PC-9 (cell line): ENCODE measurements around the gene TM9SF2. TPM values are rescaled to one million over a fixed set of nuclear protein-coding genes. Genes with fewer than 3 reads are reported as not detected.

ENCODE experiments used
- BruUV-seq: library from RNA; stranded (reverse); fragments of 400-500 nt; replicated peaks from 2 replicates; lab custom pipeline; 2021; lab: Mats Ljungman, UMichigan
- CTCF ChIA-PET: fragments of 300-600 bp; sonication (Branson Sonifier 250); formaldehyde crosslinking; loops from one replicate; lab custom pipeline; 2022; ENCODE audit warnings: antibody characterized with exemption; lab: Charles Lee
- POLR2A ChIA-PET: fragments of 300-600 bp; sonication (Branson Sonifier 250); formaldehyde crosslinking; loops from one replicate; lab custom pipeline; 2022; ENCODE audit warnings: antibody characterized with exemption; ENCODE audit not compliant: unreplicated experiment; lab: Charles Lee
- DNase-seq, 2 experiments: peaks; one replicate each; pipeline versions ENCODE4 v3.0.0 to v3.0.0-alpha.2; 2015 to 2022; ENCODE audit warnings: mixed read lengths in 1 of 2
- H2AFZ ChIP-seq: fragments of 200-600 bp; sonication (generic); 2 replicates; pipeline ENCODE4 v1.8.1; 2017; ENCODE audit warnings: antibody characterized with exemption
- H3F3A ChIP-seq: fragments of 200-600 bp; sonication (generic); 2 replicates; pipeline ENCODE4 v1.8.1; 2017; ENCODE audit warnings: antibody characterized with exemption, mild to moderate bottlenecking, low read depth; ENCODE audit not compliant: insufficient read depth
- H3K27ac ChIP-seq: fragments of 200-600 bp; sonication (generic); 2 replicates; pipeline ENCODE4 v1.6.1; 2016; ENCODE audit warnings: mixed run types
- H3K27me3 ChIP-seq: fragments of 200-600 bp; sonication (generic); 2 replicates; pipeline ENCODE4 v1.6.1; 2016; ENCODE audit warnings: low read depth, mixed run types; ENCODE audit not compliant: insufficient read depth
- H3K36me3 ChIP-seq: fragments of 200-600 bp; sonication (generic); 2 replicates; pipeline ENCODE4 v1.6.1; 2016; ENCODE audit warnings: low read depth, mixed run types
- H3K4me1 ChIP-seq: fragments of 200-600 bp; sonication (generic); replicated peaks from 2 replicates; pipeline ENCODE4 v1.6.1; 2016; ENCODE audit warnings: mixed run types; ENCODE audit not compliant: insufficient read depth
- H3K4me2 ChIP-seq: fragments of 200-600 bp; sonication (generic); 2 replicates; pipeline ENCODE4 v1.6.1; 2017; ENCODE audit warnings: mixed run types
- H3K4me3 ChIP-seq: fragments of 200-600 bp; sonication (generic); 2 replicates; pipeline ENCODE4 v1.6.1; 2016; ENCODE audit warnings: mixed run types
- H3K79me2 ChIP-seq: fragments of 200-600 bp; sonication (generic); 2 replicates; pipeline ENCODE4 v1.6.1; 2017; ENCODE audit warnings: low read depth, mixed run types
- H3K9me2 ChIP-seq: fragments of 200-600 bp; sonication (generic); 2 replicates; pipeline ENCODE4 v1.8.1; 2017; ENCODE audit warnings: mild to moderate bottlenecking; ENCODE audit not compliant: insufficient read depth
- H3K9me3 ChIP-seq: fragments of 200-600 bp; sonication (generic); 2 replicates; pipeline ENCODE4 v1.8.1; 2016; ENCODE audit warnings: low read depth; ENCODE audit not compliant: insufficient read depth
- H4K20me1 ChIP-seq: fragments of 200-600 bp; sonication (generic); 2 replicates; pipeline ENCODE4 v1.8.1; 2017; ENCODE audit not compliant: insufficient read depth
- EZH2 ChIP-seq: fragments of 200-600 bp; sonication (generic); IDR thresholded peaks from 2 replicates; pipeline ENCODE4 v1.8.0; 2017; ENCODE audit warnings: antibody characterized with exemption, low read depth
- intact Hi-C: fragments of 100-400 bp; cut with micrococcal nuclease; formaldehyde crosslinking; loops from one replicate; pipeline ENCODE4 v1.10.0; 2022; ENCODE audit not compliant: unreplicated experiment
- total RNA-seq: library from RNA; stranded (reverse); gene quantifications from 2 replicates; pipeline ENCODE4 v1.2.3, GENCODE V29; 2021
- TF ChIP-seq, protein P1 (sequence below): fragments of 200-600 bp; sonication (generic); conservative IDR thresholded peaks from 2 replicates; pipeline ENCODE4 v1.6.1; 2017; ENCODE audit warnings: mixed run types, antibody characterized with exemption, mild to moderate bottlenecking, moderate library complexity

The TM9SF2 gene
- total RNA-seq, 1 experiment from 2014 or later, result 87.0 TPM

GRCh38 chr13:99469041-99469440 lies 32.2 kb upstream of the TM9SF2 start:
- BruUV-seq, result no TSS peak
- H3K79me2 ChIP-seq, result no peaks in the 10 kb centered on the region
- 0 out of 2 replicates have a peak, but pooled peaks cover 3% of the 10 kb centered on the region for H3K9me3 ChIP-seq
- CTCF ChIA-PET, result no interaction called here
- no peaks in the 10 kb centered on the region for H3K9me2 ChIP-seq
- intact Hi-C loops, result no loop called here
- H3K27ac ChIP-seq, result no peak overlapping the region
- no peak overlapping the region for H3K4me2 ChIP-seq
- no peak overlapping the region for H3K4me3 ChIP-seq
- H3F3A ChIP-seq, result peaks cover 18% of the 10 kb centered on the region
- H3K4me1 ChIP-seq, result peaks cover 33% of the 10 kb centered on the region
- no peaks in the 10 kb centered on the region for H4K20me1 ChIP-seq
- H3K27me3 ChIP-seq, result no peaks in the 10 kb centered on the region
- H3K36me3 ChIP-seq, result no peaks in the 10 kb centered on the region
- DNase-seq, result peak in 1 of 2 experiments; percentile 43
- H2AFZ ChIP-seq, result no peak overlapping the region
- no peak for TF ChIP-seq EZH2
- TF ChIP-seq, protein P1, sequence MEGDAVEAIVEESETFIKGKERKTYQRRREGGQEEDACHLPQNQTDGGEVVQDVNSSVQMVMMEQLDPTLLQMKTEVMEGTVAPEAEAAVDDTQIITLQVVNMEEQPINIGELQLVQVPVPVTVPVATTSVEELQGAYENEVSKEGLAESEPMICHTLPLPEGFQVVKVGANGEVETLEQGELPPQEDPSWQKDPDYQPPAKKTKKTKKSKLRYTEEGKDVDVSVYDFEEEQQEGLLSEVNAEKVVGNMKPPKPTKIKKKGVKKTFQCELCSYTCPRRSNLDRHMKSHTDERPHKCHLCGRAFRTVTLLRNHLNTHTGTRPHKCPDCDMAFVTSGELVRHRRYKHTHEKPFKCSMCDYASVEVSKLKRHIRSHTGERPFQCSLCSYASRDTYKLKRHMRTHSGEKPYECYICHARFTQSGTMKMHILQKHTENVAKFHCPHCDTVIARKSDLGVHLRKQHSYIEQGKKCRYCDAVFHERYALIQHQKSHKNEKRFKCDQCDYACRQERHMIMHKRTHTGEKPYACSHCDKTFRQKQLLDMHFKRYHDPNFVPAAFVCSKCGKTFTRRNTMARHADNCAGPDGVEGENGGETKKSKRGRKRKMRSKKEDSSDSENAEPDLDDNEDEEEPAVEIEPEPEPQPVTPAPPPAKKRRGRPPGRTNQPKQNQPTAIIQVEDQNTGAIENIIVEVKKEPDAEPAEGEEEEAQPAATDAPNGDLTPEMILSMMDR, result no peak
- POLR2A ChIA-PET, result no interaction called here

DNA sequence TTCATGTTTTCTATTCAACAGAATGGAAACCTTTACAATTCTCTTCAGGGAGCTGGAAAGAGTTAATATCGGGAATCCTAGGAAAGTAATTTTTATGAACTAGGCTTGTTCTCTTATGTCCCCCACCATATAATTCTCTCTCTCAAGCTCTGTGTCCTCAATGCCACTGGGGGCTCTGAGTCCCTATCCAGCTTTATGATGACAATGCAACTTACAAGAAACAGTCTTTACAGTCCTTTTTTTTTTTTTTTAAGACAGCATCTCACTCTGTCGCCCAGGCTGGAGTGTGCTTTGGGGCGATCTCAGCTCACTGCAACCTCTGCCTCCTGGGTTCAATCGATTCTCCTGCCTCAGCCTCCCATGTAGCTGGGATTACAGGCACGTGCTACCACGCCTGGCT lies 31.2 kb upstream of the TM9SF2 start:
- Histone ChIP-seq H4K20me1 (no peaks in the 10 kb centered on the region), H3K4me2 (no peak overlapping the region), H3F3A (peaks cover 18% of the 10 kb centered on the region), H3K4me3 (no peak overlapping the region), H3K27ac (no peak overlapping the region), H3K9me2 (no peaks in the 10 kb centered on the region), H3K79me2 (no peaks in the 10 kb centered on the region), H2AFZ (no peak overlapping the region), H3K36me3 (no peaks in the 10 kb centered on the region), H3K27me3 (no peaks in the 10 kb centered on the region), H3K4me1 (peaks cover 33% of the 10 kb centered on the region), H3K9me3 (0 out of 2 replicates have a peak, but pooled peaks cover 3% of the 10 kb centered on the region)
- no TSS peak for BruUV-seq
- TF ChIP-seq, protein P1, result no peak
- TF ChIP-seq EZH2, result no peak
- POLR2A ChIA-PET, result no interaction called here
- intact Hi-C loops, result no loop called here
- CTCF ChIA-PET, result interaction anchor here (0.6 kb wide), 1 partner anchor 77 kb away, joined by 5 read pairs; no protein-coding TSS in a partner anchor
- DNase-seq, result no peak

DNA sequence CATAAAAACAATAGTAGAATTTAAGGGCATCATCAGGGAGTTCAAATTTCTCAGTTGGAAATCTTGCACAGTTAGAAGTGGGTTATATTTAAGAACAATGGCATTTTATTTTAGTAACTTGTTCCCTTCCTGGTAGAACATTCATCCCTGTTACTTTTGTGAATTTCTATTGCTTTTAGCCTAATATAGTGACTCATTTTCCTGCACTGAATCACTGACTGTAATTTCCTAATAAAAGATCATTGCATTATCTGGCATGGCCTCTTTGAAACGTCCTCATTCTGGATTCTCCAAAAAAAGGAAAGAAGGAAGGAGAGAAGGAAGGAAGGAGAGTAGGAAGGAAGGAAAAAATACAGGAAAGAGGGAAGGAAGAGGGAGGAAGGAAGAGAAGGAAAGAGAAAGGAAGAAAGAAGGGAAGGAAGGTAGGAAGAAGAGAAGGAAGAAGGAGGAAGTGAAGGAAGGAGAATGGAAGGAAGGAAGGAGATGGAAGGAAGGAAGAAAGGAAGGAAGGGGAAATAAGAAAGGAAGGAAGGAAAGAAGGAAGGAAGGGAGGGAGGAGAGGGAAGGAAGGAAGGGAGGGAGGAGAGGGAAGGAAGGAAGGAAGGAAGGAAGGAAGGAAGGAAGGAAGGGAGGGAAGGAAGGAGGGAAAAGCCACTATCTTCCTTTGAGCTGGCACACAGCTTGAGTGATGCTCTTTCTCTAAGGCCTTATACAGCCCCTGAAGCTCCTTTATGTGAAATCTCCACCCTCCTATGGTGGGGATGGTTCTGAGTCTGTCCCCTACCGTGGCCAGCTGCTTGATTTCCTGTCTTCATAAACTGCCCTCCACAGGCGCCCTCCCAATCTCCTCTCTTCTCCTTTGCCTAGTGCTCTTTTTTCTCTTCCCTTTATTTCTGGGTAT lies 29.8 kb upstream of the TM9SF2 start:
- CTCF ChIA-PET, result no interaction called here
- H3K79me2 ChIP-seq, result no peaks in the 10 kb centered on the region
- peaks cover 33% of the 10 kb centered on the region for H3K4me1 ChIP-seq
- no peaks in the 10 kb centered on the region for H3K9me2 ChIP-seq
- H3K27ac ChIP-seq, result no peak overlapping the region
- peaks cover 18% of the 10 kb centered on the region for H3F3A ChIP-seq
- POLR2A ChIA-PET, result no interaction called here
- no peaks in the 10 kb centered on the region for H3K36me3 ChIP-seq
- H4K20me1 ChIP-seq, result no peaks in the 10 kb centered on the region
- intact Hi-C loops, result no loop called here
- no peak overlapping the region for H3K4me3 ChIP-seq
- no TSS peak for BruUV-seq
- no peaks in the 10 kb centered on the region for H3K27me3 ChIP-seq
- DNase-seq, result peak in 1 of 2 experiments; percentile 62
- TF ChIP-seq, protein P1, result no peak
- TF ChIP-seq EZH2, result no peak
- 0 out of 2 replicates have a peak, but pooled peaks cover 3% of the 10 kb centered on the region for H3K9me3 ChIP-seq
- H3K4me2 ChIP-seq, result peak overlapping the region; percentile 11; the same call in 1 of the 2 replicates
- H2AFZ ChIP-seq, result peak overlapping the region; percentile 46; the same call in 1 of the 2 replicates
